GM19467 (cell line): ENCODE results near the gene RTL9.

Source experiments
- ATAC-seq: cut with Tn5 transposase; IDR thresholded peaks from one replicate; pipeline ENCODE4 v1.9.1; 2021; ENCODE audit warnings: mild to moderate bottlenecking, moderate library complexity; ENCODE audit not compliant: unreplicated experiment

The RTL9 gene

GRCh38 chrX:110341189-110342035, 17.2 kb upstream of the RTL9 start:
- ATAC-seq = peak; percentile 63

DNA sequence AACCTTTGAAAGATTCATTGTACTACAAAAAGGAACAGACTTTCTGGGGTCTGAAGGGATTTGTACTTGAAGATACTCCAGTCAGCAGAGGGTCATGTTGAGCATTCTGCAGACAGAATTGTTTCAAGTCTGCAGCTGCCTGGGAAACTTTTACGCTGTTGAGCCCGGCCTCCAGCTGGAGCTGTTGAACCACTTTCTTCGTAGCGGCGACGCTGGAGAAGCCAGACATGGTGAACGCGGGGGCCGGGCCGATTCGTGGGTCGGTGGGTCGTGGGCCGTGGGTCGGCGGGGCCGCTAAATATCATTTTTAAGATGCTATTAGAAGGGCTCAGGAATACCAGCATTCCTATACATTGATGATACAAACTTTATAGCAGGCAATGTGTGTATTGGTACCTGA, 12.0 kb upstream of the RTL9 start:
- ATAC-seq = no peak

- no peak for ATAC-seq
Observed at GRCh38 chrX:110359273-110359672, 625 bp downstream of the RTL9 start.

DNA sequence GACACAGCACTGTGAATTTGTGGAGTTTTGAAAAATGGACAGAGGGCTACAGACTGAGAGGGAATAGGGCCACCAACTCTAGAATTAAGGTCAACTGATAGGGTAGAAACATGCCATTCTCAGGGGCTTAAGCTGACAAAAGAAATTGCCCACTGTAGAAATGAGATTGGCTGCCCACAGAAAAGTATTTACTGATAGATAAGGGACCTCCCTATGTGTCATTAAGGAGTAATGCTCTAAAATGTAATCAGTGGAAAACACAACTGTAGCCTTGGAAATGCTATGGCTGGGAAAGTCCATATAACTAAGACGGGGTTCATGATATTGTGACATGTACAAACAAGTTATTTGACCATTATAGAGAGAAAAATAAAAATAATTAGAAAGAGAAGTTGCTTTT, 4.6 kb downstream of the RTL9 start:
- no peak for ATAC-seq

DNA sequence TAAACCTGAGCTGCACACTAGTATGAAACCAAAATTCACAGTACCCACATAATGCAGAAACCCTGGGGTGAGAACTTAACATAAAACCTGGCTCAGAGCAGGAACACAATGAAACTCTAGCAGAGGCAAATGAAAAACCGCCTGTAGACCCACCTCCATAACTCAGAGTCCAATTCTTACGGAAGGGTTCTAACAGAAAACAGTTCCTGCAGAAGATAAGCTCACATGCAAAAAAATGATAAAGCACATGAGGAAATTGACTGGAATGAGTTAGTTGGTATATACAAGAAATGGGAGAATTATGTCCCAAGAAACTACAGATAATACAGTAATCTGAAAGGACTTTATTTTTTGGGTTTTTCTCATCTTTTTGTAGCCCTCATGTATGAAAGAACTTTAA, 14.7 kb downstream of the RTL9 start:
- no peak for ATAC-seq

DNA sequence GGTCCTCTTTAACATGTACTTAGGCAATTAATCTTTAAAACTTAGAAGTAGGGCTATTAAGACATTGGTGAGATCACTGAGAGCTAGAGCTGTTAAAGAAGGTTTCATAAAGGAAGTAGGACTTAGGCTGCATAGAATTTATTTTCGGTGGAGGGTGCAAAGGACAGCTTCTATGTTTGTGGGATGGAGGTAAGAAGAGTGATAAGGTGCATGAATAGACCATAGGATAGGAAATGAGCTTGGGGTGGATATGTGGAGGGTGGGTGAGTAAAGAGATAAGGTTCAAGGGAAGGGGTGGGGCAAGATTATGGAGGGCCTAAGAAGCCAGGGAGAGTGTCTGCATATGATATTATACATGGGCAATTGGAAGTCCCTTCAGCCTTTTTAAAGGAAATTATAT, 15.9 kb downstream of the RTL9 start:
- no peak for ATAC-seq

- no peak for ATAC-seq
Observed at GRCh38 chrX:110381216-110381615, 22.6 kb downstream of the RTL9 start.

- no peak for ATAC-seq
Observed at GRCh38 chrX:110383414-110383813, 24.8 kb downstream of the RTL9 start.

DNA sequence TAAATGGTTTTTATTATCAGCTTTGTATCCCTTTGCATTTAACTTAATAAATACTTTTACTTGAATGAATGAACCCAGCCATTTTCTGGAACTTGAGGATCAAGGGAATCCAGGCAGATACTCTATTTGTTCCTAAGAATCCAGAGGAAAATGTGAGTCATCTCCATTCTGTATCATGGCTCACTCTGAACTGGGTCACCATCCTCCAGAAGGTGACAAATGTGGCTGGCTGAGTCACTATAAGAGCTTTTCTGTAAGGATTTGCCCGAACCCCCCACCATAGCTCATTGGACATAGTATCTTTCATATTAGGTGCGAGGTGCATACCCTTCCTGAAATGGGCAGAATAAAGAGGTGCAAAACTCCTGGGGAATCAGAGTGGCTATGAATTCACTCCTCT, 25.8 kb downstream of the RTL9 start:
- ATAC-seq = no peak

DNA sequence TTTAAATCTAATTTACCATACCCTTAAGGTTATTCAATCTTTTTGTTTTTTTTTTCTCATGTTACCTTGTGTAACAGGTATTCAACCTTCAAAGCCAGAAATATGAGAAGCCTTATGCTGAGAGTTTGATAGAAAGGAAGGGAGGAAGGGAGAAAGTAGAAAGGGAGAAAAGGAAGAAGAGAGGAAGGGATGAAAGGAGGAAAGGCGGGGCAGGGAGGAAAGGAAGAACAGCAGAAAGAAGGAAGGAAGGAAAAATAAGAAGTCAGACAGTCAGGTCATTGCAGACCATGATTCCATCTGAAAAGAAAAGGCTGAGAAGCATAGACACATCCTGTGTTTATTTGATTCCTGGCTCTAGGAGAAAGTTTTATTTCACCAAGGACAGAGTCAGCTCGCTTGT, 30.9 kb downstream of the RTL9 start:
- no peak for ATAC-seq

- no peak for ATAC-seq
Observed at GRCh38 chrX:110391086-110391485, 32.4 kb downstream of the RTL9 start.

DNA sequence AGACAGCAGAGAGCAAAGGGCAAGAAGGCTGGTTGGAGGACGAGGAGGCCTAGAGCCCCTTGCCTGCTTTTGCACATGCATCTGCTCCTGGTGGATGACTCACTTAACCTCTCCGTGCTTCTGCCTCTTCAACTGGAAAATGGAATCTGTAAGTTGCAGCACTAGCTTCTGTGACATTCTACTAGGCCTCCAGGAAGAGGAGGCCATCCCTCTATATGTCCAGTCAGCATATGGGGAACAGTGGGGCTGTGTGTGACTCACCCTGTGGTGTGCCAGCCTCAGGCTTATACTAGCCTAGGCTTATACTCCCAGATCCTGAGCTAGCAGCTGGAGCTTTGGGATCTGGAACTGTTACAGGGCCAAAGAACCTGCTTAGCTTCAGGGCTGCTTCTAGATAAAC, 36.0 kb downstream of the RTL9 start:
- ATAC-seq = no peak

- no peak for ATAC-seq
Observed at GRCh38 chrX:110395877-110396276, 37.2 kb downstream of the RTL9 start.

GRCh38 chrX:110396735-110397134, 38.1 kb downstream of the RTL9 start:
- ATAC-seq = no peak

- no peak for ATAC-seq
Observed at GRCh38 chrX:110397339-110397738, 38.7 kb downstream of the RTL9 start.

DNA sequence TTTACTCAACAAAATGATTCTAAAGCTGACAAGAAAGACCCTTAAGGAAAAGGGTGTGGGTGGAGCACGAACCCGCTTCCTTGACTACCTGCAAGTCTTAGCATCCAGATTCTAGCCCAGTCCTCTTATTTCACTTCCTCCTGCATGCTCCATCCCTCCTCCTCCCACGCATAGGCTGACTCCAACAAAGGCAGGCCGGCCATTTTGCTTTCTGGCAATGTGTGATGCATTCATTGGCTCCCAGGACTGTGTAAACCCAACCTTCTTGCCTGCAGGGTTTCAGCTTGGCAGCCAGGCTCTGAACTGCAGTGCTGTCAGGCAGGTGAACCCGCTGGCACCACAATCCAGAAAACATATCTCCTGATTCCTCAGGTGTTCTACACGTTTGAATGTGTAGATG, 39.3 kb downstream of the RTL9 start:
- ATAC-seq = no peak

- no peak for ATAC-seq
Observed at GRCh38 chrX:110399497-110399896, 40.8 kb downstream of the RTL9 start.

- ATAC-seq = no peak
Observed at GRCh38 chrX:110399966-110400365, 41.3 kb downstream of the RTL9 start.

GRCh38 chrX:110401135-110401534, 42.5 kb downstream of the RTL9 start:
- ATAC-seq = no peak

DNA sequence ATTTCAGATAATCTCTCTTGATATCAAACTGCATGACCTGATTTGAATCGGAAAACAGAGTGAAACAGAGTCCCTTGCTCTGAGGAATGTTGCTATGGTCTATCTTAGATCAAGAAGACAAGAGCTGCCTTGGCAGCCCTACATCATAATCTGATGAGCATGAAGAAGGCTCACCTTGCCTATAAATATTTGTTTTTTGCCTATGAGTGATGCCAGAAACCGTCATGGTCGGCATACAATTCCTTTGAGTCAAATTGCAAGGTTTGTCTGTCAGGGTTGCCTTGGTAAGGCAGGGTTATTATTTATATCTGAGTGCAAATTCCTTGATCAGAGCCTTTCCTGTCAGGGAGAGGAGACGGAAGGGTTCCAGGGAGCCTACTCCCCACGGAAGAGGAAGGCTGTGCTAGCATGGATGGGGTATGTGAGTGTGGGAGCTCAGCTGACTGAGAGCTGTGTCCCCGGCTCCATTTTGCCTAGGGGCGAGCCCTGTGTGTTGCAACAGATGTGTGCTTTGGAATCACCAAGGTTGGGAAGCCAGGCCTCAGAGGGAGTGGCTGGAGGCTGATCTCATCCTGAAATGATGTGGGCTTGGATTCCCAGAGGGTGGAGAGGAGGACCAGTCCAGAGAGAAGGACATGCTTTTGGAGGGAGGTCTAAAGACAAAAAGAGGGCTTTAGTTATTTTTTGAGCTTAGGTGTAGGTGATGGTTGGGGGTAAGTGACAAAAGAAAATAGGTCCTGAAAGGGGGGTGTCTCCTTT, 43.6 kb downstream of the RTL9 start:
- no peak for ATAC-seq

DNA sequence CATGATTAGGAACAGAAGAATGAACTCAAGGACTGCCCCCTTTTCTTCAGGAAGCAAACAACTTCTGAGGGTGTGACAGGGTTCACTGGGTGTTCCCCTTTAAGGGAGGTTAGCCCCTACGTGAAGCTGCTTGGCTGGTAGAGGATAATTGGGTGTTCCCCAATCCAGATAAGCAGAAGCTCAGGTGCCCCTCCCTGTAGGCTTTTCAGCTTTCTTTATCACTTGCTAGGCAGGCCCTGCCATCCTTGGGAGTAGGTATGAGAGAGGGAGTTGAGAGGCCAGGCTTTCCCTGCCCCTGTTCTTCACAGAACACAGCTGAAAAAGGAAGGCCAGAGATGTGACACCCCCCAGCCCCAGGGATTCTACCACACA, 44.2 kb downstream of the RTL9 start:
- no peak for ATAC-seq

GRCh38 chrX:110403441-110404238, 45.0 kb downstream of the RTL9 start:
- ATAC-seq = no peak
